Left lung (tissue), 10 donors: Measurements from ENCODE around the gene TMCC1. TPM values are rescaled to one million over a fixed set of nuclear protein-coding genes. Genes with fewer than 3 reads are reported as not detected.

Experiments
- ATAC-seq: fragments of 200-7000 bp; cut with Tn5 transposase; one replicate; pipeline ENCODE4 v1.9.1; 2020; ENCODE audit warnings: moderate library complexity
- DNase-seq, 4 donors: peaks; one replicate each; pipeline ENCODE4 v3.0.0-alpha.2; 2013 to 2020
- H3K27ac ChIP-seq, 2 donors: fragments of 200-600 bp; sonication (generic) in 1 of 2; one replicate each; pipeline versions ENCODE4 v1.5.0 to v1.8.0; 2020 to 2021
- H3K27me3 ChIP-seq, 2 donors: fragments of 200-600 bp; sonication (generic) in 1 of 2; one replicate each; pipeline versions ENCODE4 v1.5.0 to v1.8.0; 2020 to 2021
- H3K36me3 ChIP-seq, 2 donors: fragments of 200-600 bp; sonication (generic) in 1 of 2; one replicate each; pipeline versions ENCODE4 v1.5.0 to v1.8.0; 2020 to 2021
- H3K4me1 ChIP-seq, 2 donors: fragments of 200-600 bp; one replicate each; pipeline ENCODE4 v1.8.0; 2021
- H3K4me3 ChIP-seq, 2 donors: fragments of 200-600 bp; sonication (generic) in 1 of 2; one replicate each; pipeline versions ENCODE4 v1.5.0 to v1.8.0; 2020 to 2021; ENCODE audit warnings: mild to moderate bottlenecking in 1 of 2
- H3K9me3 ChIP-seq, 2 donors: fragments of 200-600 bp; sonication (generic) in 1 of 2; one replicate each; pipeline versions ENCODE4 v1.5.0 to v1.8.0; 2020 to 2021
- CTCF ChIP-seq, 2 donors: fragments of 200-600 bp; sonication (generic) in 1 of 2; IDR thresholded peaks; one replicate each; pipeline versions ENCODE4 v1.5.0 to v1.8.0; 2021; ENCODE audit warnings: antibody characterized with exemption in 2 of 2
- intact Hi-C, 2 donors: fragments of 100-400 bp; cut with DNase I; formaldehyde crosslinking; loops; one replicate each; pipeline versions ENCODE4 v1.11.2 to v1.14.2; 2022
- polyA plus RNA-seq, 6 donors: library from polyadenylated mRNA; unstranded; fragments of 120-200 nt; gene quantifications; one replicate each; pipeline ENCODE4 v1.2.1, GENCODE V29; 2013; ENCODE audit not compliant: insufficient read length in 6 of 6
- total RNA-seq, 2 donors: library from RNA; stranded (reverse); fragmentation: NEBNext Ultra II Directional; extraction: Animal tissue kit (Norgen Biotek cat#: 25700); gene quantifications; one replicate each; pipeline ENCODE4 v1.2.1, GENCODE V29; 2021
- donor health status: DM: no; HTN: yes; CAD: no.
- donor health status: DM: no; HTN: no; CAD: no.

Gene TMCC1
- total and polyA plus RNA-seq, 8 donors: 24.4 to 38.8 (median 27.4) TPM

- TF ChIP-seq CTCF (IDR thresholded peaks at IDR 0.05): no peak
- ATAC-seq: peak; percentile 79
Measured at GRCh38 chr3:129745253-129745652, 148.3 kb downstream of the TMCC1 start.

GRCh38 chr3:129741794-129742193 is 151.7 kb downstream of the TMCC1 start:
- intact Hi-C loops: no loop called here
- Histone ChIP-seq H3K36me3 (no peaks in the 10 kb centered on the region), H3K27ac (no peak overlapping the region), H3K27me3 (no peaks in the 10 kb centered on the region), H3K4me3 (no peak overlapping the region), H3K4me1 (peaks cover 9 to 14% of the 10 kb centered on the region in 2 donors), H3K9me3 (no peaks in the 10 kb centered on the region)
- DNase-seq (no peak), ATAC-seq (no peak)
- TF ChIP-seq CTCF (IDR thresholded peaks at IDR 0.05): no peak

More at GRCh38 chr3:129745253-129745652, 148.3 kb downstream of the TMCC1 start:
- Histone ChIP-seq H3K4me1 (peaks cover 0 to 9% of the 10 kb centered on the region in 2 donors), H3K36me3 (no peaks in the 10 kb centered on the region), H3K9me3 (no peaks in the 10 kb centered on the region), H3K4me3 (no peak overlapping the region), H3K27me3 (no peaks in the 10 kb centered on the region), H3K27ac (no peak overlapping the region)
- DNase-seq: peak in 2 of 4 donors; percentile 57 to 77
- intact Hi-C loops: no loop called here

- H3K36me3 ChIP-seq: no peaks in the 10 kb centered on the region
- no peaks in the 10 kb centered on the region for H3K9me3 ChIP-seq
- H3K27me3 ChIP-seq: no peaks in the 10 kb centered on the region
- no peak overlapping the region for H3K27ac ChIP-seq
- H3K4me3 ChIP-seq: no peak overlapping the region
- no peak for ATAC-seq
- no peak for DNase-seq
- no peak for TF ChIP-seq CTCF (IDR thresholded peaks at IDR 0.05)
- H3K4me1 ChIP-seq: peaks cover 5 to 14% of the 10 kb centered on the region in 2 donors
- intact Hi-C loops: no loop called here
Measured at GRCh38 chr3:129740090-129740489, 153.4 kb downstream of the TMCC1 start.

- TF ChIP-seq CTCF (IDR thresholded peaks at IDR 0.05): no peak
- Histone ChIP-seq H3K9me3 (no peaks in the 10 kb centered on the region), H3K27me3 (no peaks in the 10 kb centered on the region), H3K4me3 (no peak overlapping the region), H3K27ac (no peak overlapping the region), H3K4me1 (peaks cover under 1 to 14% of the 10 kb centered on the region in 2 donors), H3K36me3 (no peaks in the 10 kb centered on the region)
- intact Hi-C loops: no loop called here
- DNase-seq: no peak
- no peak for ATAC-seq
Measured at GRCh38 chr3:129739634-129740033, 153.9 kb downstream of the TMCC1 start.

- intact Hi-C loops: no loop called here
- Histone ChIP-seq H3K36me3 (no peaks in the 10 kb centered on the region), H3K9me3 (no peaks in the 10 kb centered on the region), H3K4me3 (no peak overlapping the region), H3K27ac (no peak overlapping the region), H3K4me1 (peaks cover 0 to 14% of the 10 kb centered on the region in 2 donors), H3K27me3 (no peaks in the 10 kb centered on the region)
- no peak for TF ChIP-seq CTCF (IDR thresholded peaks at IDR 0.05)
- ATAC-seq (peak; percentile 36), DNase-seq (no peak)
Measured at GRCh38 chr3:129738172-129738571, 155.3 kb downstream of the TMCC1 start.
